Measurements from ENCODE around the gene OSBPL7. TPM values are rescaled to one million over a fixed set of nuclear protein-coding genes. Genes with fewer than 3 reads are reported as not detected.

Gene OSBPL7
- total RNA-seq, 1 donor from 2014 or later: 18.4 TPM

- peaks cover 7% of the 10 kb centered on the region for H3K27me3 Mint-ChIP-seq
- no peak for DNase-seq
- no peaks in the 10 kb centered on the region for H3K9me3 Mint-ChIP-seq
- intact Hi-C loops (cut with micrococcal nuclease): no loop called here
- peaks cover 3% of the 10 kb centered on the region for H3K4me1 Mint-ChIP-seq
- no peaks in the 10 kb centered on the region for H3K36me3 Mint-ChIP-seq (ENCODE audit: low read depth)
- H3K27ac Mint-ChIP-seq: no peak overlapping the region
- no peak overlapping the region for H3K4me3 Mint-ChIP-seq
Measured at GRCh38 chr17:47801176-47801765, 20.3 kb downstream of the OSBPL7 start.

GRCh38 chr17:47800686-47801085, 20.9 kb downstream of the OSBPL7 start:
- Mint-ChIP-seq H3K4me1 (peaks cover 3% of the 10 kb centered on the region), H3K4me3 (no peak overlapping the region), H3K9me3 (no peaks in the 10 kb centered on the region), H3K27me3 (peaks cover 7% of the 10 kb centered on the region), H3K36me3 (ENCODE audit: low read depth) (no peaks in the 10 kb centered on the region), H3K27ac (no peak overlapping the region)
- no peak for DNase-seq
- intact Hi-C loops (cut with micrococcal nuclease): no loop called here

- Mint-ChIP-seq H3K9me3 (no peaks in the 10 kb centered on the region), H3K27me3 (peaks cover 28% of the 10 kb centered on the region), H3K27ac (no peak overlapping the region), H3K36me3 (ENCODE audit: low read depth) (no peaks in the 10 kb centered on the region), H3K4me1 (peaks cover 3% of the 10 kb centered on the region), H3K4me3 (no peak overlapping the region)
- intact Hi-C loops (cut with micrococcal nuclease): no loop called here
- DNase-seq: peak; percentile 58
Measured at GRCh38 chr17:47797797-47798196, 23.8 kb downstream of the OSBPL7 start.

- no peak for DNase-seq
- Mint-ChIP-seq H3K36me3 (ENCODE audit: low read depth) (no peaks in the 10 kb centered on the region), H3K27me3 (peaks cover 64% of the 10 kb centered on the region), H3K27ac (no peak overlapping the region), H3K9me3 (no peaks in the 10 kb centered on the region), H3K4me3 (no peak overlapping the region), H3K4me1 (peaks cover 8% of the 10 kb centered on the region)
- intact Hi-C loops (cut with micrococcal nuclease): loop anchor here (5.0 kb wide), 1 partner anchor 56 kb away; no protein-coding TSS in a partner anchor
Measured at GRCh38 chr17:47792979-47793378, 28.6 kb downstream of the OSBPL7 start.

GRCh38 chr17:47792457-47792856, 29.1 kb downstream of the OSBPL7 start:
- Mint-ChIP-seq H3K4me1 (peaks cover 8% of the 10 kb centered on the region), H3K27ac (no peak overlapping the region), H3K27me3 (peaks cover 65% of the 10 kb centered on the region), H3K4me3 (no peak overlapping the region), H3K36me3 (ENCODE audit: low read depth) (no peaks in the 10 kb centered on the region), H3K9me3 (no peaks in the 10 kb centered on the region)
- no peak for DNase-seq
- intact Hi-C loops (cut with micrococcal nuclease): loop anchor here (5.0 kb wide), 1 partner anchor 55 kb away; no protein-coding TSS in a partner anchor

- Mint-ChIP-seq H3K27me3 (peaks cover 65% of the 10 kb centered on the region), H3K4me3 (peak overlapping the region; percentile 69), H3K9me3 (no peaks in the 10 kb centered on the region), H3K4me1 (peaks cover 8% of the 10 kb centered on the region), H3K36me3 (ENCODE audit: low read depth) (no peaks in the 10 kb centered on the region), H3K27ac (no peak overlapping the region)
- intact Hi-C loops (cut with micrococcal nuclease): loop anchor here (5.0 kb wide), 1 partner anchor 54 kb away; no protein-coding TSS in a partner anchor
- DNase-seq: no peak
Measured at GRCh38 chr17:47791025-47791424, 30.6 kb downstream of the OSBPL7 start.

- intact Hi-C loops (cut with micrococcal nuclease): loop anchor here (5.0 kb wide), 1 partner anchor 53 kb away; no protein-coding TSS in a partner anchor
- Mint-ChIP-seq H3K27me3 (peaks cover 65% of the 10 kb centered on the region), H3K36me3 (ENCODE audit: low read depth) (no peaks in the 10 kb centered on the region), H3K4me1 (peaks cover 8% of the 10 kb centered on the region), H3K9me3 (no peaks in the 10 kb centered on the region), H3K27ac (no peak overlapping the region), H3K4me3 (peak overlapping the region; percentile 69)
- peak; percentile 85 for DNase-seq
Measured at GRCh38 chr17:47789611-47790561, 31.7 kb downstream of the OSBPL7 start.

- DNase-seq: peak; percentile 82
- H3K27ac Mint-ChIP-seq: no peak overlapping the region
- intact Hi-C loops (cut with micrococcal nuclease): no loop called here
Measured at GRCh38 chr17:47785538-47786123, 36.0 kb downstream of the OSBPL7 start.

GRCh38 chr17:47781397-47781796, 40.2 kb downstream of the OSBPL7 start:
- Mint-ChIP-seq H3K9me3 (no peaks in the 10 kb centered on the region), H3K27me3 (peaks cover 55% of the 10 kb centered on the region), H3K36me3 (ENCODE audit: low read depth) (no peaks in the 10 kb centered on the region), H3K27ac (no peak overlapping the region), H3K4me1 (peaks cover 2% of the 10 kb centered on the region), H3K4me3 (no peak overlapping the region)
- DNase-seq: peak; percentile 53
- intact Hi-C loops (cut with micrococcal nuclease): no loop called here

More at GRCh38 chr17:47785538-47786123, 36.0 kb downstream of the OSBPL7 start:
- no peaks in the 10 kb centered on the region for H3K9me3 Mint-ChIP-seq
- no peaks in the 10 kb centered on the region for H3K36me3 Mint-ChIP-seq (ENCODE audit: low read depth)
- H3K4me1 Mint-ChIP-seq: peaks cover 6% of the 10 kb centered on the region
- H3K27me3 Mint-ChIP-seq: peaks cover 55% of the 10 kb centered on the region
- no peak overlapping the region for H3K4me3 Mint-ChIP-seq

- Mint-ChIP-seq H3K27ac (no peak overlapping the region), H3K4me1 (peaks cover 2% of the 10 kb centered on the region), H3K4me3 (no peak overlapping the region), H3K9me3 (no peaks in the 10 kb centered on the region), H3K36me3 (ENCODE audit: low read depth) (no peaks in the 10 kb centered on the region), H3K27me3 (peaks cover 57% of the 10 kb centered on the region)
- no peak for DNase-seq
- intact Hi-C loops (cut with micrococcal nuclease): no loop called here
Measured at GRCh38 chr17:47778184-47778635, 43.4 kb downstream of the OSBPL7 start.

- no peak overlapping the region for H3K4me3 Mint-ChIP-seq
- peaks cover 2% of the 10 kb centered on the region for H3K4me1 Mint-ChIP-seq
- intact Hi-C loops (cut with micrococcal nuclease): loop anchor here (1.0 to 2.0 kb wide), 3 partner anchors 26 to 114 kb away; no protein-coding TSS in a partner anchor
- no peaks in the 10 kb centered on the region for H3K36me3 Mint-ChIP-seq (ENCODE audit: low read depth)
- H3K9me3 Mint-ChIP-seq: no peaks in the 10 kb centered on the region
- H3K27ac Mint-ChIP-seq: no peak overlapping the region
- peaks cover 52% of the 10 kb centered on the region for H3K27me3 Mint-ChIP-seq
- peak; percentile 81 for DNase-seq
Measured at GRCh38 chr17:47776330-47777197, 45.0 kb downstream of the OSBPL7 start.

- no peak for DNase-seq
- Mint-ChIP-seq H3K4me1 (peaks cover 2% of the 10 kb centered on the region), H3K4me3 (no peak overlapping the region), H3K27ac (no peak overlapping the region), H3K36me3 (ENCODE audit: low read depth) (no peaks in the 10 kb centered on the region), H3K9me3 (no peaks in the 10 kb centered on the region), H3K27me3 (peaks cover 44% of the 10 kb centered on the region)
- intact Hi-C loops (cut with micrococcal nuclease): no loop called here
Measured at GRCh38 chr17:47774987-47775580, 46.5 kb downstream of the OSBPL7 start.

GRCh38 chr17:47774331-47774730, 47.3 kb downstream of the OSBPL7 start:
- H3K4me3 Mint-ChIP-seq: no peak overlapping the region
- H3K9me3 Mint-ChIP-seq: no peaks in the 10 kb centered on the region
- H3K27me3 Mint-ChIP-seq: peaks cover 39% of the 10 kb centered on the region
- intact Hi-C loops (cut with micrococcal nuclease): no loop called here
- H3K4me1 Mint-ChIP-seq: peaks cover 2% of the 10 kb centered on the region
- no peak for DNase-seq
- H3K36me3 Mint-ChIP-seq (ENCODE audit: low read depth): no peaks in the 10 kb centered on the region
- H3K27ac Mint-ChIP-seq: no peak overlapping the region

All from activated CD4-positive, alpha-beta T cell treated with anti-CD3 and anti-CD28 coated beads, Interleukin-2, amount 10 ng/mL, durations not matched to agents 24 days and 14 days (primary cell).